Left kidney (tissue), 2 donors: ENCODE data around the gene KRT3. TPM values are rescaled to one million over a fixed set of nuclear protein-coding genes. Genes with fewer than 3 reads are reported as not detected.
"Not testable (repeated sequence)": the region's sequence is repeated elsewhere in the genome, so short reads cannot be mapped to it uniquely, and the experiment has no call there.

Experiments used
- DNase-seq: peaks from one replicate; pipeline ENCODE4 v3.0.0-alpha.2; 2013
- polyA plus RNA-seq: library from polyadenylated mRNA; unstranded; fragments of 120-200 nt; gene quantifications from one replicate; pipeline ENCODE4 v1.2.1, GENCODE V29; 2013; ENCODE audit not compliant: insufficient read length

Gene KRT3
- polyA plus RNA-seq, 1 donor = not detected

GRCh38 chr12:52781399-52782082 is 14.4 kb downstream of the KRT3 start:
- no peak for DNase-seq

- no peak for DNase-seq
Observed at GRCh38 chr12:52779914-52780313, 16.0 kb downstream of the KRT3 start.

GRCh38 chr12:52778833-52779232 is 17.1 kb downstream of the KRT3 start:
- DNase-seq = no peak

- no peak for DNase-seq
Observed at GRCh38 chr12:52777566-52777965, 18.4 kb downstream of the KRT3 start.

GRCh38 chr12:52776913-52777395 is 19.0 kb downstream of the KRT3 start, which contains the start of gene KRT76:
Gene KRT76 (minus strand): TSS chr12:52777345. CDS start chr12:52777291, 54 bp downstream.
- no peak for DNase-seq

GRCh38 chr12:52776435-52776834 is 19.5 kb downstream of the KRT3 start:
- no peak for DNase-seq

GRCh38 chr12:52774629-52775250 is 21.2 kb downstream of the KRT3 start:
- no peak for DNase-seq

- DNase-seq = no peak
Observed at GRCh38 chr12:52772772-52773171, 23.1 kb downstream of the KRT3 start.

GRCh38 chr12:52772188-52772587 is 23.7 kb downstream of the KRT3 start:
- DNase-seq = no peak

GRCh38 chr12:52771505-52771904 is 24.4 kb downstream of the KRT3 start:
- no peak for DNase-seq

GRCh38 chr12:52771088-52771487 is 24.8 kb downstream of the KRT3 start:
- no peak for DNase-seq

GRCh38 chr12:52769946-52770345 is 26.0 kb downstream of the KRT3 start:
- DNase-seq = no peak

GRCh38 chr12:52769354-52769753 is 26.6 kb downstream of the KRT3 start:
- no peak for DNase-seq

GRCh38 chr12:52768479-52769200 is 27.3 kb downstream of the KRT3 start:
- no peak for DNase-seq

GRCh38 chr12:52767427-52767826 is 28.5 kb downstream of the KRT3 start:
- no peak for DNase-seq

- DNase-seq = no peak
Observed at GRCh38 chr12:52767020-52767379, 28.9 kb downstream of the KRT3 start.

- DNase-seq = no peak
Observed at GRCh38 chr12:52766351-52767019, 29.4 kb downstream of the KRT3 start.

GRCh38 chr12:52765702-52766101 is 30.2 kb downstream of the KRT3 start:
- DNase-seq = no peak

- DNase-seq = no peak
Observed at GRCh38 chr12:52763991-52764390, 31.9 kb downstream of the KRT3 start.

- DNase-seq = no peak
Observed at GRCh38 chr12:52763036-52763659, 32.8 kb downstream of the KRT3 start.

GRCh38 chr12:52761802-52762201 is 34.1 kb downstream of the KRT3 start:
- no peak for DNase-seq

- not testable (repeated sequence) for DNase-seq
Observed at GRCh38 chr12:52761218-52761617, 34.7 kb downstream of the KRT3 start.
